Measurements from ENCODE around the gene LRP1.
A peak's percentile ranks its signal among the peaks of the same experiment; 100 is the strongest.

LRP1 gene

GRCh38 chr12:57236201-57236924, 108.1 kb downstream of the LRP1 start:
- no peak for DNase-seq (ENCODE audit: low read depth)

DNA sequence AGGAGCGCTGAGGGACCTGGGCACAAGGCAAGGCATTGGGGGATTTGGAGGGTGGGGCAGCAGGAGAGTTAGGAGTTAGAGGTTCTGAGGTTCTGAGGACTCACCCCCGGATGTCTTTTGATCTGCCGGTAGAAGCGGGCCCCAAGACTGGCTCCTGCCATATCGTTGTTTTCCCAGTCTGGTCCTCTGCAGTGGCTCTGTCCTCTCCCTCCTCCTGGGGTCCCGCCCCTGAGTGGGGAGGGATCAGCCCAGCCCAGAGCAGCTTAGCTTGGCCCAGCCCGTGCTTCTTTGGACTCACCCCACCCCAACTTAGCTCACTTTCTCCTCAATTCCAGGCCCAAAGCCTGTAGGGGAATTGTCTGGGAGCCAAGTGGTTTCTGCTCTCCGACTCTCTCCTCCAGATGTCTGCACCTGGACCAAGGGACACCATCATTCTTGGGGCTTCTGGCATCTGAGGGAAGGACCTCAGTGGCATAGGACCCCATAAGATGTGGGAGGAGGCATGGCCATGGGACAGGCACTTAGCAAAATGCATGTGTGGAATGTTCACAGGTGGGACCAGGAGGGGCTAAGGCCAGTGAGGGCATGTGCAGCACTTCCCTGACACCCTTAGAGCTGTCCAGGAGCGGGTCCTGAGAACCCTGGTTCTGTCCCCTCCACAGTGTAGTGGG, 108.8 kb downstream of the LRP1 start:
- no peak for DNase-seq (ENCODE audit: low read depth)

GRCh38 chr12:57237596-57237931, 109.3 kb downstream of the LRP1 start:
- no peak for DNase-seq (ENCODE audit: low read depth)

GRCh38 chr12:57237932-57238853, 109.9 kb downstream of the LRP1 start:
- DNase-seq (ENCODE audit: low read depth) = no peak

- peak; percentile 82 for DNase-seq (ENCODE audit: low read depth)
These were observed 110.7 kb downstream of the LRP1 start for GRCh38 chr12:57238854-57239554.

GRCh38 chr12:57239587-57240065, 111.3 kb downstream of the LRP1 start:
- DNase-seq (ENCODE audit: low read depth) = no peak

- no peak for DNase-seq (ENCODE audit: low read depth)
These were observed 112.0 kb downstream of the LRP1 start for GRCh38 chr12:57240066-57240921.

GRCh38 chr12:57240926-57241401, 112.7 kb downstream of the LRP1 start:
- DNase-seq (ENCODE audit: low read depth) = no peak

DNA sequence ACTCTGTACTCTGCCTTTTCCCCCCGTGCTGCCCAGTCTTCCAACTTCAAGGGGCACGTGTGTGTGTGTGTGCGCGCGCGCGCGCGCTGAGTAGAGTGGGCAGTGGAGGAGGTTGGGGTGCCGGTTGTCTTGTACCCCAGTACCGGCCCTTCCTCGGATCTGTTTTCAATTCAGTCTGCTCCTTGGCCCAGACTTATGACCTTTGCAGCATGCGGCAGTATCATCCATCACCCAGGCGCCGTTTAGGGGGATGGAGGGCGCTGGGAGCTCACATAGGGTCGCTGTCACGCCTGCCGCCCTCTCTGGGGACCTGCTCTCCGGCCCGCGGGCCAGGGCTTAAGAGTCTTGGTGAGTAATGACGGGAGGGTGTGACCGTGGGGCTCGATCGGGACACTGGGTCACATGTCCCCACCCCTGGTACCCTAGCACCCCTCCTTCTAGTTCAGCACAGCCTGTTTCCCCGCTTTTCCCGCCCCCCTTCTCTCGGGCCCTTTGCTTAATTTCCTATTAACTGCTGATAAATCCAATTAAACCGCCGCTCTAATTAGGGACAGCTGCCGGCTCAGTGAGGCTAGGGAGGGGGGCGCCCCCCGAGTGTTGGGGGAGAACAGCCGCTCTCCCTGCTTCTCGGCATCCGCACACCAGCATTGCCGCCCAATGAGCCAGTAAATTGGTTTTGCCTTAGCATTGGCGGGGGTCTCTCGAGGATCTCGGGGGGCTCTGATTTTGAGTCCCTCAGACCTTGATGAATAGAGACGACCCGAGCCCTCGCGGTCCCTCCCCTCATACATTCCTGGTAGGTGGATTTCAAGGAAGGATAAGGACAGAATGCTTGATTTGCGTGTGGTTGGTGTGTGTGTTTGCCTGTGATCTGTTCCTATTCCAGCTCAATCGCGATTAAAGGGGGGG, 113.4 kb downstream of the LRP1 start:
- no peak for DNase-seq (ENCODE audit: low read depth)

DNA sequence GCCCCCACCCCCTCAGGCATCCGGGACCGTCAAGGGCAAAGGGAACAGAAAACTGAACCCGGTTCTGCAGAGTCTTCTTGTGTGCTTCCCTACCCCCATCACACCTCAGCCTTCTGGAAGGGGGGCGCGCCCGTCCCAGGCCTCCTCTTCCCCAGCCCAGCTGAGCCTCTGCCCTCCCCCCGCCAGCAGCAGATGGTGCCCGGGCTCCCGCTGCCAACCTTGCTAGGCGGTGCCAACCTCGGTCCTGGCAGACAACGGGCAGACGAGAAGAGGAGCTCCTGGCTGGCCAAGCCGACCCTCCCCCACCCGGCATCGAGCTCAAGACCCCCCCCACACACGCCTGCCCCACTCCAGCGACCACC, 114.0 kb downstream of the LRP1 start:
- no peak for DNase-seq (ENCODE audit: low read depth)

DNA sequence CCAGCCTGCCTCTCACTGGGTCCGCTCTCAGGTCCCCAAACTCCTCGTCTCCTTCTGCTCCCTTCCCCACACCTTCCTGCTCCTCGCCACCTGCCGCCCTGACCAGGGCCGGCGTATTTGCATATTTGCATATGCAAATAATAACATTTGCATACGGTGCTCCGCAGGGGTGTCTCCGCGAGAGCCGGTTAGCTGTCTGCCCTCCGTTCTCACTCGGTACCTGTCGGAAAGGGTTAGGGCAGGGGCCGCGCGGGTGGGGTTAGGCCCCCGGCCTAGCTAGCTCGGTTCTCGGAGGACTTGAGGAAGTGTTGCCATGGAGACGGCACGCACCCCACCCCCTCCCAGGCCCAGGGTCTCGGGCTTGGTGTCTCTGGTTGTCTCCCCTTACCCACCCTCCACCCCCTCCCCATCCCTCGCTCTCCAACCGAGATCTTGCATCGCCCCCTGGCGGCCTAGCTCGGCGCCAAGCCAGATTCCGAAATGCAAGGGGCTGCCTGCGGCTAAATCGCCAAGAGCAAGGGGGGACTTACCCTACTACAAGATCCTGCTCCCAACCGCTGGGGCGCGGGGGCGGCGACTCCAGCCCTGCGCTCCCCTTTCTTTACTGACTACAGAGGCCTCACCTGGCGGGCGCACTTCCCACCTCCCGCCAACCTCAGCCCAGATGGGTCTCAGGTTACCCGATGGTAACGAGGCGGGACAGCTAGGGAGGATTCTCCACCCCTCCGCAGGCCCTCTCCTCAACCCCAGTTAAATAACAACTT, 114.6 kb downstream of the LRP1 start:
- DNase-seq (ENCODE audit: low read depth) = no peak

GRCh38 chr12:57243521-57244311, 115.4 kb downstream of the LRP1 start:
- no peak for DNase-seq (ENCODE audit: low read depth)

DNA sequence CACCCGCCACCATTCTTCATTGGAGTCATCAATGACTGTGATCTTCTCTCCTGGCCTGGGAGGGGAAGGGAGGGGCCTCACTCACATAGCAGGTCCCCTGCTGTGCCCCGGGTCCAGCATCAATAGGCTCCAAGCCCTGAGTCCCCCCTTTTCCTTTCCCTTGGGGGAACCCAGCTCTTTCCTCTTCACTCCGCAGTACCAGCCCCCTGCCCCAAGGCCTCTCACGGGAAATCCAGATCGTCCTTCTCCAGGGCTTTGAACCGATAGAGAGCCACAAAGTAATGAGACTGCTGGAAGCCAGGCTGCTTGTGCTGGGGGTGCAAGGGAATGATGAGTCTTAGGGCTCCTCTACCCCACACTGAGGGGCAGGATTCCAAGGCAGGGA, 116.0 kb downstream of the LRP1 start:
- DNase-seq (ENCODE audit: low read depth) = no peak

DNA sequence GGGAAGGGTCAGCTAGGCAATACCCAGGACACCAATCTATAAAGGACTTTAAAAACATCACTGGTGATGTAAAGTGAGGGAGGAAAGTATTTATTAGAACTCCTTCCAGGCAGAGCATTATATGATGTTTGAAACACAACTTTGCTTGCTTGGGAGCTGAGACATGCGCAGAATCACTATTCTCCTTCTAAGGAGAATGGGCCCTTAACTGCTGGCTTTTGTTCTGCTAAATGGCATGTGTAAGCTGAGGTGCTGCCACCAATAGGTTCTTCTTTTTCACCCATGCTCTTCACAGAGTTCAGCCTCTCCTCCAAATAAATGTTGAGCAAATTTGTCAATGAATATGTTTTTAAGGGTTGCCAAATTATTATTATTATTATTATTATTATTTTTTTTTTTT, 118.8 kb downstream of the LRP1 start:
- no peak for DNase-seq (ENCODE audit: low read depth)

DNA sequence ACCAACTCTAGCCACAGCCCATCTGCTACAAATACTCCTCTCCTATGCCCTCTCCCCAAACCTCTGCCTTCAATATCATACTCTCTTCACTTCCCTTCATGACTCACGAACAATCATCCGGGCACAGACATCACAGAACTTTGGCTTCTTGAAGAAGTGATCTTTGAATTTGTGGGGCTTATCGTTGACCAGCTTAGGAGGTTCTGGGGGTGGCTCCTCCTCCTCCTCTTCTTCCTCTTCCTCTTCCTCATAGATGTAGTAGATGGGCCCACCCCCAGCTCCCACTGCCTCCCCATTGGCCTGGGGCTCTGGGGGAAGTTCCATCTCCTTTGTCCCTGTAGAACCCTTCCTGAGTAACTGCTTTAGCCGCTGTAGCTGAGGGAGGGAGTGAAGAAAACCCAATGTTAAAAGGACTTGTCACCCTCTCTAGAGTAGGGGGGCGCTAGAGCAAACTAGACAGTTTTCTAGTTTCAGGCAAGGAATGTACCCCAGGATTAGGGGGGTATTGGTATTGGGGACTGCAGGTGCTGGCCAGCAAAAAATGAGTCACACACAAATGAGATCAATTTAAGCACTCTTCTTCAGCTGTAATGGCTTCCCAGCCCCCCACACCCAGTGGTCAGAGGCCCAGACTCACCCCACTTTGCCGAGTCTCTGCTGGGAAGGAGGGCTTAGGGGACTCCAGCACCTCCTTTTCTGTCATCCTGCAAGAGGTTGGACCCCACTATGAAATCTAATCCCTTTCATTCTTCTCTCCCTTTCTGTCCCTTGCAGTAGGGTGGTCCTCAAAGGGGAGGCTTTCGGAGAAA, 120.9 kb downstream of the LRP1 start:
- DNase-seq (ENCODE audit: low read depth) = no peak

- no peak for DNase-seq (ENCODE audit: low read depth)
These were observed 122.3 kb downstream of the LRP1 start for GRCh38 chr12:57250541-57250940.

- no peak for DNase-seq (ENCODE audit: low read depth)
These were observed 122.7 kb downstream of the LRP1 start, which contains the start of gene STAC3 for GRCh38 chr12:57250956-57251355. Gene STAC3, minus strand, starts transcription at chr12:57251187. Its CDS starts 1,551 bp downstream, at chr12:57249636.

Measured in GM04504 (cell line).